KOPT-K1 (cell line): ENCODE measurements around the gene ADAMTS17.

Experiments
- H3K27ac ChIP-seq: fragments of 200-600 bp; sonication (generic); 2 replicates; pipeline ENCODE4 v1.5.1; 2016; ENCODE audit warnings: antibody characterized with exemption, mild to moderate bottlenecking, low read depth, low read length; ENCODE audit not compliant: poor library complexity, severe bottlenecking
- H3K36me3 ChIP-seq: fragments of 200-600 bp; sonication (generic); 2 replicates; pipeline ENCODE4 v1.5.1; 2017; ENCODE audit warnings: antibody characterized with exemption, mild to moderate bottlenecking, low read length, moderate library complexity; ENCODE audit not compliant: insufficient read depth
- H3K9me3 ChIP-seq: fragments of 200-600 bp; sonication (generic); 2 replicates; pipeline ENCODE4 v1.5.1; 2017; ENCODE audit warnings: antibody characterized with exemption, low read length, mild to moderate bottlenecking; ENCODE audit not compliant: insufficient read depth, poor library complexity, severe bottlenecking

Gene ADAMTS17

GRCh38 chr15:100221471-100222348, 120.1 kb downstream of the ADAMTS17 start:
- Histone ChIP-seq H3K9me3 (no peaks in the 10 kb centered on the region), H3K36me3 (no peaks in the 10 kb centered on the region), H3K27ac (no peak overlapping the region)

DNA sequence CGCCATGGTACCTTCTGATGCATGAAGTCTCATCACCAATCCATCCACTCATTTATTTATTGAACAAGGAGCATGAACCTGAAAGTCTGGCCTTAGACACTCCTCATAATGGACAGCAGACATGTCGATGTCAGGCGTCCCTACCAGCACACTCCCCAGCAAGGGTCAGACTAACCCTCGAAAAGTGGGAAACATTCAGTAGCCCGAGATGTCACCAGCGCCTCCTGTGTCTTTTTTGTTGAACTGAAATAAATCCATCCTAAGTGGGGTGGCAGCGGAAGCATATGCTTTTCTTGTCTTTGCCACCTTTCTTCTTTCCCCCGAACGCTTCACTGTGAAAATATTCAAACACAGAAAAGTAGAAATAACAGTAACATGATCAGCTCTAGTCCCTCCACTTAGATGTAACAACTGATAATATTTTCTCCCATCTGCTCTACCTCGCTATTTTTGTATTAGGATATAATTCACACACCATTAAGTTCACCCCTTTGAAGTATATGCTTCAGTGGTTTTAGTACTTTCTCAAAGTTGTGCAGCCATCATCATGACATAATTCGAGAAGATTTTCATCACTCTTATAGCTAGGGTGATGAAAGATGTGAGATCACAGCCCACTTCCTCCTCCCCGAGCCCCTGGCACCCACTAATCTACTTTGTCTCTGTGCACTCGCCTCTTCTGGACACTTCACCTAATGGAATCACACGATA, 121.6 kb downstream of the ADAMTS17 start:
- no peaks in the 10 kb centered on the region for H3K9me3 ChIP-seq
- no peak overlapping the region for H3K27ac ChIP-seq
- H3K36me3 ChIP-seq: no peaks in the 10 kb centered on the region

- no peak overlapping the region for H3K27ac ChIP-seq
- no peaks in the 10 kb centered on the region for H3K9me3 ChIP-seq
- no peaks in the 10 kb centered on the region for H3K36me3 ChIP-seq
These were observed 123.3 kb downstream of the ADAMTS17 start for GRCh38 chr15:100218434-100218833.

GRCh38 chr15:100216182-100216581, 125.6 kb downstream of the ADAMTS17 start:
- Histone ChIP-seq H3K9me3 (no peaks in the 10 kb centered on the region), H3K27ac (no peak overlapping the region), H3K36me3 (no peaks in the 10 kb centered on the region)

GRCh38 chr15:100215843-100216169, 126.0 kb downstream of the ADAMTS17 start:
- H3K36me3 ChIP-seq: no peaks in the 10 kb centered on the region
- H3K9me3 ChIP-seq: no peaks in the 10 kb centered on the region
- H3K27ac ChIP-seq: no peak overlapping the region

GRCh38 chr15:100215031-100215842, 126.5 kb downstream of the ADAMTS17 start:
- Histone ChIP-seq H3K36me3 (no peaks in the 10 kb centered on the region), H3K27ac (no peak overlapping the region)

DNA sequence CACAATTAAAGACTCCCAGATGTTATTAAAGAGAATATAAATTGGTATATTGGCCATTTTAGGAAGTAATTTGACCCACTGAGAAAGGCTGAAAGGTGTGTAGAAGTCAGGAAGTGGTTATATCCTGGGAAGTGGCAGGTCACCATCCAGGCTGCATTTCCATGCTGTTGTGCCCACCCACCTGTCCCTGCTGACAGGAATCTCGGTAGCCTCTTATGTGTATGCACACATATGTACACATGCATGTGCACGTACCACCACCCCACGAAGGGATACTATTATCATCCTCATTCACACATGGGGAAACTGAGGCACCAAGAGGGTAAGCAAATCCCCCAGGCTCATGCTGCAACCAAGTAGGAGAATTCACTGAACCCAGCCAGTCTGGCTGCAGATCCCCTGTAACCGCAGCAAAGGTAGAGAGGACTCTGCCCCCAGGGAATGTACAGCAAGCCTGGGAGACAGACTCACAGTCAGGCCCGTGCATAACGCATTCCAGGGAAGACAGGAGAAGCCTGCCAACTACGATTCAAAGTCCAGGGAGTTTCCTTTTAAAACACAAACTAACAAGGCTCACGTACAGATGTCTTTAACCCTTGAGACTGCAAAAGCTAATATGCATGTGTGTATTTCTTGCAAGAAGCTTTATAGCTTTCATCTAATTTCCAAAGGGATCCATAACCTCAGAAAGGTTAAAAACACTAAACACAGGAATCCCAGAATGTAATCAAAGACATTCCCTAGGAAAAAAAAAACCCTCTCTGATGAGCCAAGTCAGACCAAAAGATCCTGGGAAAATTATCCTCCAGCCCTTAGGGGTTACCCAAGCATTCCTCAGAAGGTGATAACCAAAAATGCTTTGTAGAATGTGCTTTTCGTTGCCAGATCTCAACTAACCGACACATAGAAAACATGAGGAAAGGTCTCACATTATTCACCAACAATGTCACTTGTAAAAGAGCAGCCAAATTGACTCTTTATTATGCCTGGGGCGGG, 129.6 kb downstream of the ADAMTS17 start:
- H3K27ac ChIP-seq: no peak overlapping the region
- no peaks in the 10 kb centered on the region for H3K36me3 ChIP-seq
- no peaks in the 10 kb centered on the region for H3K9me3 ChIP-seq

More at GRCh38 chr15:100215031-100215842, 126.5 kb downstream of the ADAMTS17 start:
- no peaks in the 10 kb centered on the region for H3K9me3 ChIP-seq

DNA sequence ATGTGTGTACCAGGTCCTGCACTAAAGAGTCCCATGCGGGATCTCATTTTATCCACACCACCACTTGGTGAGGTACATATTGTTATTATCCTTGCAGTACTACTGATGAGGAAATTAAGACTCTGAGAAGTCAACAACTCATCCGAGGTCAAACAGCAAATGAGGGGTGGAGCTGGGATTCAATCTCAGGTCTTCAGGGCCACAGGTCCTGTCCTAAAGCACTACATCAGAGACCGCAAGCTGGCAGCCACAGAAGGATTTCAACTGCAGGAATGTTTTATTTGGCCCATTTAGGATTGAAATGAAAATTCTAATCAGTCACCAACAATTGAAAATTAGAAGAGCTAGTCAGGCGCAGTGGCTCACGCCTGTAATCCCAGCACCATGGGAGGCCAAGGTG, 131.4 kb downstream of the ADAMTS17 start:
- Histone ChIP-seq H3K27ac (no peak overlapping the region), H3K9me3 (no peaks in the 10 kb centered on the region), H3K36me3 (no peaks in the 10 kb centered on the region)

- Histone ChIP-seq H3K36me3 (no peaks in the 10 kb centered on the region), H3K27ac (no peak overlapping the region), H3K9me3 (no peaks in the 10 kb centered on the region)
These were observed 132.7 kb downstream of the ADAMTS17 start for GRCh38 chr15:100208921-100209603.

GRCh38 chr15:100207053-100207452, 134.7 kb downstream of the ADAMTS17 start:
- Histone ChIP-seq H3K27ac (no peak overlapping the region), H3K9me3 (no peaks in the 10 kb centered on the region), H3K36me3 (no peaks in the 10 kb centered on the region)

- H3K27ac ChIP-seq: no peak overlapping the region
- no peaks in the 10 kb centered on the region for H3K9me3 ChIP-seq
- H3K36me3 ChIP-seq: no peaks in the 10 kb centered on the region
These were observed 135.1 kb downstream of the ADAMTS17 start for GRCh38 chr15:100206643-100207042.

DNA sequence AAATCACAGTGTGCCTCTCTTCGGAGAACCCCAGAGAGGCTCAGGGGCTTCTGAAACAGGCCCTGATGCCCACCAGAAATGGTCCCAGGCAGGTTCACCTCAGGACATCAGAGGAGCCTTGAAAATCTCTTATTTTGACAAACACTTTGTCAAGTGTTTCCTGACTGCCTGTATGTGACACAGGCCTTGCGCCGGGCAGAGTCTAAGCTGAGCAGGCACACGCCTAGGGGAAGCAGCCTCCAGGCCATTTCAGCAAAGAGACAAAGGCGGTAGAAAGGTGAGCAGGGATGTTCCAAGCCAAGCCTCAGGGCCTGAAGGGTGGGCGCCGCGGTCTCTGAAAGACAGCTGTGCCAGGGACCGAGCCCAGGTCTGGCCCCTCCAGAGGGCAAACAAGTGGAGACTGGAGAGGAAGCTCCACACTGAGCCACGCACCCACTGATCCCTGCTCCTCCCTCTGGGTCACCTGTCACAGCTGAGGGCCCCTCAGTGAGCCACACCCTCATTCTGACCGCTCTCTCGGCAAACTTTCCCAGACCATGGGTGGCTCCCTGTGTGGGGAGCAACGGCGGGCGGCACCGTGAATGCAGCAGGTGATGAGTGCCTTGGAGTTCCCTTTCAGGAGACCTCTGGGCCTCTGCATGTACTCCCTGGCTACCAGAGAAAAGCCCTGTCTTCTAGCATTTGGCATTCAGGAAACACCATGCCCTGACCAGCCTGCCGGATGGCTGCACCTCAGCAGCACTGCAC, 136.1 kb downstream of the ADAMTS17 start:
- no peaks in the 10 kb centered on the region for H3K9me3 ChIP-seq
- no peaks in the 10 kb centered on the region for H3K36me3 ChIP-seq
- no peak overlapping the region for H3K27ac ChIP-seq

DNA sequence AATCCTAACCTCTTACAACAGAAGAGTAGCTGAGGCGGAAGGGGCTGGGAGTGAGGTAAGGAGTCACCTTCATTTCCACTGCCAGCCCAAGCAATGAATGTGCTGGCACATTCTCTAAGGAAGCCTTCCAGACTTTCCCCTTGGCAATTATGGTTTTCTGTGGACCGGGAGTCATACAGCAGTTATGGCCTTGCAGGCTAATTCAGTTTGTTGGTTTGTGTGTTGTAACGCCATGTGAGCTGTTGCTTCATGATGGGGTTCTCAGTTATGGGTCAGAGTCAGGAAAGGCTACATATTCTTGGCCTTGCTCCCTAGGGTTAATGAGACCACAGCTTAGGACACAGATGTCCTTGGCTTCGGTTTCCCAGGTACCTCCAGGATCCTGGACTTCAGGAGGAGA, 137.0 kb downstream of the ADAMTS17 start:
- Histone ChIP-seq H3K36me3 (no peaks in the 10 kb centered on the region), H3K9me3 (no peaks in the 10 kb centered on the region), H3K27ac (no peak overlapping the region)
